Stimulated activated CD4-positive, alpha-beta T cell treated with anti-CD3 and anti-CD28 coated beads, Interleukin-1b, Interleukin-23, amount 100 ng/mL, for 48 hours (primary cell): ENCODE data around the gene SERTAD2.

Experiments used
- DNase-seq: peaks from one replicate; pipeline ENCODE4 v3.0.0-alpha.2; 2020

The SERTAD2 gene

DNA sequence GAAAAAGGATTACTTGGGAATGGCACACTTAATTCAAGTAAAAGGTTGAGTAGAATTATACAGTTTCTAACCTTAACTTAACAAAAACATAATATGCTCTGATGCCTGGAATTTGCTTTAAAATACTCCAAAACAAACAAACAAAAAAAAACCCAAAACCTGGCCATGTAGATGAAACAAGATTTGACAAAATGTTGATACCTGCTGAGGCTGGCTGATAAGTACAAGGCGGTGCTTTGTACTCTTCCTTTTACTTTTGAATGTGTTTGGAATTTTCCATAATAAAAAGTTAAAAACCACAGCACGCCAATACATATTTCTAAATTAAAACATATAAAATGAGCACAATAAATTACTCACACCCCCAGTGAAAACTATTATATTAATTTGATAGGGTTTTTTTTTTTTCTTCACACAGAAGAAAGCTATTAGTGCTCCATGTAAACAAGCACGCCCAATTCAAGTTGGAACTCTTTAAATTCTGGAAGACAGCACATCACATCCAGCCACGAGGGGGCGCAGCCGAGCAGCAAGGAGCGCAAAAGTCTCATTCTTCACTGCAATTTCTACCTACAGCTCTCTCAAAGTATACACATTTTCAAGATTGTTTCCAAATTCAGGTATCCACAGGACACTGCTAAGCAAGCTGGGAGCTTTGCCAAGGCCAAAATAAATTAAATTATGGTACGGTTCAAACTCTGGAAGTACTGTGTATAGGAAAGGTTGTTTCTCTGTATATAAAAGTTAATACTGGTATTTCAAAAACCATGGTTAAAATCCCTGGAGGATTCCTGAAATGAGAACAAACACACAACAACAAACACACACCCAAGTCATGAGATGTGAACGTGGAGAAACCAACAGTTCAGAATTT lies 7.5 kb downstream of the SERTAD2 start:
- DNase-seq = peak; percentile 78

DNA sequence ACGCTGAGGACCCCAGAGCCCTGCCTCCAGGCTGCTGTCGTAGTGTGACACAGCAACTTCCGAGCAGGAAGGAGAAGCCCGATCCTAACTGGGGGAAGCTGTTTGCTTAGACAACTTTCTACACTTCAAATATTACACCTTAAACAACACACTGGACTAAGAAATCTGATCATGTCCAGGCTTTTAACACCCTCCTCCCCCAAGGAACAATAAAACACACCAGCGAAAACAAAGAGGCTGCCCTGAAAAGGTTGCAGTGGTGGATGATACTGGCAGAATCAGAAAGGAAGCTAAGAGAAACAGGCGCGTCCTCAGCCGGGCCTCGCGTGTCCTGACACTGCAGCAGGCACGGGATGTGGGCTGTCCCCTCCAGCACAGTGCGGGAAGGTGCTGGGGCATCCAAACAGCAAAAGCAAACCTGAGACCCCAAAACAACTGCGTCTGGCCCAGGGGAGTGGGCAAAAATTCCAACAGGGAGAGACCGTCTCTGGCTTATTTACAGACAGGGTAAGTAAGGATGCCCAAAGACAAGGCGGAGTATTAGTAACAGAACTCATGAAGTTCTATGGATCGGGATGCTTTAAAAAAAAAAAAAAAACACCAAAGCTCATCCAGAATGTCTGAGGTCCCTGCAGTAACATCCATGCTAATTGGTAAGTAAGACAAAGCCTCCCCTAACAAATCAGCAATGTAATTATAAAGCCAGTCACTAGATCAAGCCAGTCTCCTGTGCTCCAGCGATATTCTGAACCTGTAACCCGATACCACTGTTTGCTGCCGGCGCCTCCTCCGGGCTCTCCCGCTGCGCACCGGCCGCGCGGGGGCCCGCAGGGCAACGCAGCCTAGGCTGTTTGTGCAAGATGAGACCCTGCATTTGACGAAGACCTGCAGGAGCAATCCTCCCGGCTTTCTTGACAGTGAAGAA lies 9.0 kb downstream of the SERTAD2 start:
- peak; percentile 56 for DNase-seq

DNA sequence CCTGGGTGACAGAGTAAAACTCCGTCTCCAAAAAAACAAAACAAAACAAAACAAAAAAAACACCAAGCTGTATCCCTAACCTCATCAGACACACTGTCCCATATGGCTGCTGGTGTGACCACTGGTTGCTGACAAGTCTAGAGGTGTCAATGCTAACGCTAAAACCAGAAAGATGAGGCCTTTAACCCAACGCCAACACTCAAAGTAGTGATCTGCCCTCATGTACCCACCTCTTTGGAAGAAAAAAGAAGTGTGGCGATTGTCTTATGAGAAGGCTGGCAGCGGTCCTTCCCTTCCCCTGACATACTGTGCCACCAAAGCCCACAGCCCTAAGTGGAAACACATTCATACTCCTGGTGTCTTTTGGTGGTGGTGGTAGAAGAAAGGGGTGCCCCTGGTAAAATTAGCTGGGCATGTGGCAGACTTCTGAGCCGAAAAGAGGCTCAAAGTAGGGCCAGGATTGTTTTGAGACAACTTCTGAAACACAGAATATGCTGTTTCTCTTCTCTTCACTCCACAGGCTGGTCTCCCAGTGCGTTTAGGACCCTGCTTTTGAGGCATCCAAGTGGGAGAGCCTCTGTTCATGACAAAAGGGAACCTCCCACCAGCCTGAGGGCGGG lies 9.8 kb downstream of the SERTAD2 start:
- no peak for DNase-seq

DNA sequence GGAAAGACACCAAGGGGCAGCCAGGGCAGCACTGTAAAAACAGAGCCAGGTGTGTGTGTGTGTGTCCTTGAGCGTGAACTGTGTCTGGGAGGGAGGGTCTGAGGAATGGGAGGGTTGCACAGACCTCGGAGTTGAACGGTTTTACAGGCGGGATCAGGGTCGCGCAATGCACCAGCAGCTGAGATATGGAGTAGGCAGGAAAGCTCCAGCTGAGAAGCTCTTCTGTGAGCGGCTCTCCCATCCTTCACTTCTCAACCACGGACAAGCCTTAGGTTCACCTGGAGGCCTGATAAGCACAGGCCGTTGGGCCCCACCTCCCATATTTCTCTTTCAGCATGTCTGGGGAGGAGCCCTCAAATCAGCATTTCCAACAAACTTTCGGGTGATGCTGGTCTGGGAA lies 12.1 kb downstream of the SERTAD2 start:
- DNase-seq = no peak

DNA sequence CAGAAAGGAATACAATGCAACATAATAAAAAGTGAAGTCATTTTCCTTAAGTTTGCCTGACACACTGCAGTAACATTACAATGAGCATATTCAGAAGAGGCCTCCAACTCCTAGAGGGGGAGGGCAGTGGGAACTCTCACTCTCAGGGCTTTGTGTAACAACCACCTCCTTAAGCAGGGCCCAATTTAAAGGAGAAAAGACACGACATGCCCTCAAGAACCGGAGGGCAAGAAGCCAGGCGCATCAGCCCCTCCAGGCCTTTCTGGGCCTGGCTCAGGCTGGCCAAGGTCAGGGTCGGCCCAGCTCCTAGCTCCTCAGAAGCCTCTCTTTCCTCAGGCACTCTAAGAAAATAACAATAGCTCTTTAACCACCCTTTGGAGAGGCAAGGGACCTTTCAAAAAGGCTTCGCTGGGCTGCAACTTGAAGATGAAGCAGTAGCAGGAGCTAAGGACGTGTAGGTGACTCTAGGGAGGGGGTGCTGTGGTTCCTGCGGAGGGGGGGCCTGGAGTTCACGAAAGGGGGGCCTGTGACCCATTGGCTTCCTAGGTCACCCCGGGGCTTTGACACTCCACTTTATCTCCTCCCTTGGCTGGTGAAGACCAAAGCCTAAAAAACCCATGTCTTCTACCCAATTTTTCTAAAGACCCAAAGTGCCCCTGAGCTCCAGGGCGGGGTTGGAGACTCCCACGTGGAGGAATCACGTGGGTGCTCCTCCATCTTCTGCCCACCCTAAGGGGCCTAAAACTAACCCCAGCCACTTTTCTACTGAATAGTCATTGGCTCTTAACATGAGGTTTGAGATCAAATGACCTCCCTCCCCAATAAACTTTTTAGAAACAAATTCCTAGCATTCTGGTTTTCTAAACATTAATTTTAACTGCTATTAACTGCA lies 13.3 kb downstream of the SERTAD2 start:
- no peak for DNase-seq

DNA sequence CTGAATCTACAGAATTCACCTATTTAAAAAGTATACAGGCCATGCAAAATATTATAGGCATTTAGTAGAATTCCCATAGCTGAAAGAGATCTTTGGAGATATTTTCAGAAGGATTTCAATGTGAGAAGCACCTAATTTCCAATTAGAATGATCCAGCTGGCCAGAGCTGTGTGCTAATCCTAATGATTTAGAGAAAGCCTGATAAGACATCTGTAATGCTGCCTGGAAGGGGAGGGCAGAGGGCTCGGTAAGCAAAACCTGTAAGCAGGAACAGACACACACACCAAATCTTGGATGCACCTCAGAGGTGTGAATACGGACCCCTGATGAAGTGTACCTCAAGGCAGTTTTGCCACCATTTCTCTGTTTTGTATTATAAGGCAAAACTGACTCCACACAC lies 14.0 kb downstream of the SERTAD2 start:
- DNase-seq = no peak

DNA sequence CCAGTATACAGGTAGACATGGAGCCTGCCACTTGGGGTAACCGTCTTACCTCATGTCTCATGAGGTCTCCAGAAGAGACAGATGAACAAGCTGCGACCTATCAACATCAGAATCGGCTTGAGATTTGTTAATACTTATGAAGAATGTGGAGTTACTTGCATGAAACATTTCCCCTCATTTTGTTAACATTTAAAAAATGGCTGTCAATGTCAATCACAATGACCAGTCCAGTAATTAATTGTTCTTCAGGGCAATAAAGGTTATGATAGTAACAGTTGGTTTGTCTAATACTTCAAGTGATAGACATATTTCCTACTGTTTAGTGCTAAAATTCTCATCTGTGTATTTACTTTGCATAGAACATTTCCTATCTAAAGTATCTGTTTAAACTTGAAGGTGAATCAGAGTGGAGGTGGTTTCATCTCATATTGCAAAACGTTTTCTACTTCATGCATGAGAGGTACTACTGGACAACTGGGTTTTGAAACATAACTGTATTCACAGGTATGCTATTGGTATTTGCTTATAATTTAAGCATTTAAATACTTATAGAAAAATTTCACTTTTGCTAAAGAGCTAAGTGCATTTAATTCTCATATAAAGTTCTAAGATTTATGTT lies 15.1 kb downstream of the SERTAD2 start:
- no peak for DNase-seq

DNA sequence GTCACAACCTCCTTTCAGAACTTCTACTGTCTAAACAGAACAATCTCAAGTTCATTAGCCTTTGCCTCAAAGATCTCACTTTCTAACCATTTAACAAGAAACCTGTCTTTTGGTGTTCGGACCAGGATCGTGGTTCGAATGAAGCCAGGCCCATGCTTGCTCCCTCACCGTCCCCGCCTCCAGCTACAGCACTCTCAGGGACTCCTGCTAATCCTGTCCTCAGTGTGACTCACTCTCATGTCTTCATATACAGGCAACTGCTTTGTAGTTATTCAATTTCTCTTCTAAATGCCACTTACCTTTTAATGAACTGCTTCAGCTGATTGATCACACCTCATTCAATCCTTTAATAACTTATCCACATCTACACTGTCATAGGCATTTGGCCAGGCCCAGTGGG lies 15.8 kb downstream of the SERTAD2 start:
- DNase-seq = no peak

DNA sequence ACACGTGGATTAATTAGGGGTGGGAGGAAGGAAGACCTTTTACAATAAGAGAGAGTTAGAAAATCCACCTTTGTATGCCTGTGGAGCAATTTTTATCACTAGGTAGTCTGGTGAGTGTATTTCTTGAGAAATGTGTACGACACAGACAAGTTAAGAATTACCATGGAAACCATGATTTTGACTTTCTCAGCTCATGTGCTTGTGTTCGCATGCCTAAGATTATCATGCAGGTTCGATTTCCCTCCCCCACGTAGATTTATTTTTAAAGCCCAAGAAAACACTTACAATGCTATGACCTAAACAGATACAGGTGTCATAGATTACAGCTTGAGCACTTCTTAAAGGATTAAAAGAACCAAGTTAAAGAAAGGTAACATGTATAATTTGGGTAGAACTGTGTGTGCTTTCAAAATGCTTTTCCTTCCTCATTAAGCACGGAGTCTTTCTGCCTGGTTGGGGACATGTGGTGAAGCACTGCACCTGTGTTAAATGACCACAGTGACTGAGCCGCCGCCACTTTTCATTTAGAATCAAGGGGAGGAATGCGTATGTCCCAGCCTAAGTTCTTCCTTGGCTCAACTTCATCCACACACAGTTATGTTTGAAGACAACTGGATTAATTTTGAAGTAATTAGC lies 16.6 kb downstream of the SERTAD2 start:
- no peak for DNase-seq

DNA sequence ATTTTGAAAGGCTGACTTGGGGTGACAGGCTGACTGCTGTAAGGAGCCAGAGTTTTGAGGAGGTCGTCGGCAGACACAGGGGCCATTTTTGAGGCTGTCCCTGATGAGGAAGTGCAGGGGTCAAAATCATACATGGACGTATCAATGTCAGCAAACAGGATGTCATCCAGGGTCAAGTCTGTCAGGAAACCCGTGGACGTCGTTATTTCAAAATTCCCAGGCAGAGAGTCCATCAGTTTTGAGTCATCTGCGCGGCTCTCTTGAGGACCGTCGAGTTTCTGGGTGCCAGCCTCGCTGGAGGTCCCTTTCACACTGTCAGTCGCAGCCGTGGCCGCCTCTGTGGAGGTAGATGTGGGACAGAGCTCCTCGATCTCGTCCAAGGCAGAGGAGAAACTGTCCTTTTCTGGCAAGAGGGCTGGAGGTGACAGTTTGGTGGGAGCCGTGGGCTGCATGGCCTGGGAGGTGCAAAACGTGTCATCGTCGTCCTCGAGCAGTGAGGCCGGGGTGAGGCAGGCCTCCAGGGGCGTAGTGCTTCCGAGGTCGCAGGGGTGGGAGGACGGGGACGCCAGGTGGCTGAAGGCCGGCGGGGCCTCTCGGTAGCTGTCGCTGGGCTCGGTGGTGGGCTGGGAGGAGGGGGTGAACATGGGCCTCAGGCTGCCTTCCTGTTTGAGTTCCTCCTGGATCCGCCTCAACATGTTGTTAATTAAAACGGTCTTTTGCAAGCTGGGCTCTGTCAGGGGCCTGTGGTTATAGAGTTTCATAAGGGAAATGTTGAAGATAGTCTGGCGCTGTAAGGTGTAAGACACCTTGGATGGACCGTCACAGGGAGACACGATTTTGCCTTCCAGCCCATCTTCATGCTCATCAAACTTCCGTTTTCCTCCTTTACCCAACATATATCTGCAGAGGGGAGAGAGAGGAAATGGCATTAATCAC lies 17.5 kb downstream of the SERTAD2 start:
- DNase-seq = peak; percentile 4

DNA sequence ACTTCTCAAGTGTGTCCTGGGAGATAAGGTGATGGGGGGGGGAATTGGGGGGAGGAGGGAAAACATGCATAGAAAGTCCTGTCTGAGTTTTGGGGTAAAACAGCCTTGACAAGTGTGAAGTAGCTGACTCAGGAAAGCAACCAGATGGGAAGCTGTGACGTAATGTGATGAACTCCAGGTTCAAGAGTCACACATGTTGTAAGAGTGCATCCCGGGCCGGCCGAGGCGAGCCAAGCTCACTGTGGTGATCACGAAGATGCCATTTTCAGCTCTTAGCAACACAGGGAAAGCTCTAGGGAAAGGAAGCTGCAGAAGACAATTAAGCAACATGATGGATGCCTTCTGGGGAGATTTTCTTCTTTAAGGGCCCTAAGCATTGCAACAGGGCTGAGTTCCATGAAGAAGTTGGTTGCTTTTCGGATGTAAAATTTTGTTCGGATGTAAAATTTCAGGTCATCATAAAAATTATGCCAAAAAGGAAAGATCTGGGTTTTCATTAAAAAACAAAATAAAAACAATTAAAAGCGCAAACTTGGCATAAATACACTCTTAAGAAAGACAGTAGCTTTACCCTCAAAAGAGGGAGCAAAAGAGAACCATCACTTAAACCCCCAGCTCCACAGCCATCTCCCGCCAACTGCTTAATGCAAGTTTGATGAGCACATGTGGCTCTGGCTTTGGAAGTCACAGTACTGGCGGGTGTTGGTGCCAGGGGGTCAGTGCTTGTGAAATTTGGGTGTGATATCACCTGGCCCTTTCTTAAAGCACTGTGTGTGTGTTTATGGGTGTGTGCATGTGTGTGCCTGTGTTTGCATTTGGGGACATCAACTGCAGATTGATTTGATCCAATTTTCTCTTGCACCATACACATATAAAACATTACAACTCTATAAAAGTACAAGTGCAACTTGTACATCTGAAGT lies 19.1 kb downstream of the SERTAD2 start:
- no peak for DNase-seq

DNA sequence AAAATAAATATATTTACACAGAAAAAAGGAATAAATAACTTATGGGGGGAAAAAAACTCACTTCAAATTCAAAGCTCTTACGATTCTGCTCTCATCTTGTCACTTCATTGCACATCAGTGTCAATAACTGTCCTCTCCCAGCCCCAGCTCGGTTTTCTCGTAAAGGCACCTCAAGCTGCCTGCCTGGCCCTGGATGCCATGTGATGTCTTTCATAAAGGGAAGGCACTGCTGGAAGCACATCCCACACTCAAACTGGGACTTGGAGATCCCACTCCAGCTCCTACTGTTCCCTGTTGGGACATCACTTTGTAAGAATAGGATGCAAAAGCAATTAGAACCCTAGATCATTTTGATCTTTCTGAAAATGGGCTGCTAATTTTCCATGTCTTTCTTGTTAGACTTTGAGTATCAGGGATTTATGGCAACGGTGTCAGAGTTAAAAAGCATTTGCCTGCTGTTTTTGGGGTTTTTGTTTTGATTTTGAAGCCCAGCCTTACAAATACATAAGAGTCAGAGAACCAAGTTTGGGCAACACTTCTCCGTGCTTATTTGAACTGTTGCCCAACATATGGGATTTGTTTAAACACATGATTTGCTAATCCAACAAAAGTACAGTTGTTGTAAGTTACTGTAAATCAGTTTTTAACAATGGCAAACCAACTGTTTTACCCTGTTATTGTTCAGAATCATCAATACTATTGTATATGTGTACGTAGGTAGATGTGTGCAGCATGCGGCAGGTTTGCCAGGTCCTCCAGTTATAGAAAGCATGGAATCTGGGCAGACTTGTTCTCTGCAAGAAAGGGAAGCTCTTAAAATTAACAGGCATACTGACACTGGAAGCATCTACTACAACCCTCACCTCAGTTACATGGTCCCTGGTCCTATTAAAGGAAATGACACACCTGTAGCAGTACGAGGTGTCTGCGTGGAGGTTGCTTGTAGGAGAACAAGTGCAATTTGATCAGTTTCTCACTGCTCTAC lies 20.6 kb downstream of the SERTAD2 start:
- no peak for DNase-seq

DNA sequence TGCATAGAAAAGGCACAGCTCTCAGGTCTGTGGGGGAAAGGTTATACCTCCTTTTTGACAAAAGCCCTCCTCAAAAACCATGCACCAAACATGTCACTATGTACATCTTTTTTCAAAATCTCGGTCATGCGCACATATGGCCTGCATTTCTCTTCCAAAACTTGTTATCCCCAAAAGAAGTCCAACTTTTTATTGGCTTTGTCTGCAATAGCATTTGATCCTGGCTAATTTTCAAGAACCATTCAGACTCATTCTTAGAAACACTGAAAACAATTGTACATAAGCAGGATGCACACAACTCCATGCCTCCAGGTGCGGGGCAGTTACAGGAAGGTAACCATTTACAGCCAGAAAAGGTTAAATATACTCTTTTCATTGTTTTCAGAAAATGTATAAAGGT lies 21.9 kb downstream of the SERTAD2 start:
- DNase-seq = no peak

DNA sequence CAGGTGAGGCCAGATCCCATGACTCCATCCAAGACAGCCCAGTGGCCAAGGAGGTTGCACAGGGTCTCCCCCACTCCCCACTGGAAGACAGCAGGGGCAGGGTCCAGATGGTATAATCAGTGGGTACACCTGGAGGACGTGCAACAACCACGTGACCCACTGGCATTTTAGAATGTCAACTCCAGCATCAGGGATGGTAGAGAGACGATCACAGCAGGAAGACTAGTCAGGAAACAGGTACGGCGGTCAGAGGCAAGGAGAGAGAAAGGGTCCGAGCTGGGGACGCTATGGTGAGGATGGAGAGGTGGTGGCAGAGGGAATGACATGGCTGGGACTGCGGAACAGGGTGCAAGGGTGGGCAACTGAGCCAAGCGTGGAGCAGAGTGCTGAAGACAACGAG lies 23.0 kb downstream of the SERTAD2 start:
- DNase-seq = no peak

DNA sequence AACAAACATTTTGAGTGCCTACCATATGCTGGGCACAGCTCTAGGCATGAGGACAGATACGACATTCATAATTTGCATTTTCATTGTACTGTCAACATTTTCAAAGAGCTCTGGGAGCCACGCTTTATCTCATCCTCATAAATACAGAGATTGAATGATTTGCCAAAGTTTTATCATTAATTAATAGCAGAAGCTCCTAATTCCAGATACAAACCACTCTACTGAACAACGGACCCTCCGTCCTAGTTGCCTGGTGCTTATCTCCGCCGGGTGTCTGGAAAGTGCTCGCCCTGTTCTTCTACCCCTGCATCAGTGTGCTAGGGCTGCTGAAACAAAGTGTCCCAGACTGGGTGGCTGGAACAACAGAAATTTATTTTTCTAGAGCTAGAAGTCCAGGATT lies 23.8 kb downstream of the SERTAD2 start:
- DNase-seq = no peak

DNA sequence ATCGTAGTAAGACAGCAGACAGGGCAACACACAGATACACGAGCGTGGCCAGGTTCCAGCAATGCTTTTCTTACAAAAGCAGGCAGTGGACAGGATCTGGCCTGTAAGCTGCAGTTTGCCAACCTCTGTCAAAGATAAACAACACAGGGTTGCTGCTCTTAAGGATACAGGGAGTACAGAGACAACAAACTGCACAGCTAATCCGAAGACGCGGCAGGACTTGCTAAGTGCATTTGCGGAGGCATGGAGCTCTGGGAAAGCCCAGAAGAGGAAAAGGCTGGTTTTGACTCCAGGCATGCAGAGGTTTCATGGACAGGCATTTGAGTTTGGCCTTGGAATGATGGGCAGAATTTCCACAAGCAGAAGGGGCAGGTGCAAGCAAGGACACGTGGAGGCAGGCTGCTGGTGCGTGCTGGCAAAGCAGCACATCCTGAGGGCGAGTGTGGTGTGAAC lies 24.4 kb downstream of the SERTAD2 start:
- DNase-seq = no peak
